ENCODE measurements around the gene NPHP4.

NPHP4 gene

DNA sequence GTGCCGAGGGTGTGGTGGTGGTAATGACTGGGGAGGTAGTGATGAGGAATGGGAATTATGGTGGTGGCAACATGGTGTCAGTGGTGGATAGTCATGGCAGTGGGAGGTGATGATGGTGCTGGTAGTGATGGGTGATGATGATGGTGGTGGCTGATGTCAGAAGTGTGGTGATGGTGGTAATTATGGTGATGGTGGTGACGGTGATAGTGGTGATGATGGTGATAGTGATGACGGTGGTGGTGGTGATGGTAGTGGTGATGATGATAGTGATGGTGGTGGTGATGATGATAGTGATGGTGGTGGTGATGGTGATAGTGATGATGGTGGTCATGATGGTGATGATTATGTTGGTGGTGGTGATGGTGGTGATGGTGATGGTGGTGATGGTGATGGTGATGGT lies 162.8 kb downstream of the NPHP4 start:
- DNase-seq (ENCODE audit: low read depth) = no peak

DNA sequence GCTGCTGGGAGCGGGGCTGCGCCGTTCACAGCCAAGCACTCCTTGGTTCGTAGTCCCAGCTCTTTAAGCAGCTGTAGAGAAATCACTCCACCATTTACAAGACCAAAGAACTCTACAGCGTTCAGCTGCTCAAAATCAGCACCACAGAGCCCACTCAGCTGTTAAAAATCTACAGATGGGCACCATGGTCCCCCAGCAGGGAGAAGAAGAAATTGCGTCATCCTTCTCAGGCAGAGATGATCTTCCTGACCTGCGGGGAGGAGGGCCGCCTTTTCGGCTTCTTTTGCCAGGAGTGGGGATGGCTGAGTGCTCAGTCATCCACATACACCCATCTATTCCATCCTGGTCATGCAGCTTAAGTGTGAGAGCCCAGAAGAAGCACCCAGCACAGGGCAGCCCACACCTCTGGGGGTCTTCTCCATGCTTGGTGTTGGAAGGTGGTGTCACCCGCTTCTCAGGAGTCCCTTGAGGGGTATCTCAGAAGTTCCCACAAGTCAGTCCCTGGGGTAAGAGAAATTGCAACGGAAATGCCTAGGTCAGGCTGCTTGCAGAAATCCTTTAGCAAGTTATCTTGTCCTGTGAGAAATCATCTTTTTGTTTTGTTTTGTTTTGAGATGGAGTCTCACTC lies 163.8 kb downstream of the NPHP4 start:
- DNase-seq (ENCODE audit: low read depth) = no peak

DNA sequence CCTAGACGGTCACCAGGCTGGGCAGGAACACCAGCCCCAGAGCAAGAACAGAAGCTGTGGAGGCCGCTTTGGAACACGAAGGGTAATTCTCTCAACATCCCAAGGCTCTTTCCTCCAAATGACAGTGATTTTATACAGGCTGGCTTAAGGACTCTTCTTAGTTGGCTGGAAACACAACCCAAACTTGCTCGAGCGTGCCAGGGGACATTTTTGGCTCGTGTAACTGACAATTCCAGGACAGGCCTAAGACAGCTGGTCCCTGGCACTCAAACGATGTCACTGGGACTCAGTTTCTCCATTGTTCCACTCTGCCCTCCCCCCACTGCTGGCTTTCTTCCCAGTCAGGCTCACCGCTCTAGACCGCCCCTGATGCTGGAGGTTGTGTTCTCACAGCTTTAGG lies 164.7 kb downstream of the NPHP4 start:
- no peak for DNase-seq (ENCODE audit: low read depth)

DNA sequence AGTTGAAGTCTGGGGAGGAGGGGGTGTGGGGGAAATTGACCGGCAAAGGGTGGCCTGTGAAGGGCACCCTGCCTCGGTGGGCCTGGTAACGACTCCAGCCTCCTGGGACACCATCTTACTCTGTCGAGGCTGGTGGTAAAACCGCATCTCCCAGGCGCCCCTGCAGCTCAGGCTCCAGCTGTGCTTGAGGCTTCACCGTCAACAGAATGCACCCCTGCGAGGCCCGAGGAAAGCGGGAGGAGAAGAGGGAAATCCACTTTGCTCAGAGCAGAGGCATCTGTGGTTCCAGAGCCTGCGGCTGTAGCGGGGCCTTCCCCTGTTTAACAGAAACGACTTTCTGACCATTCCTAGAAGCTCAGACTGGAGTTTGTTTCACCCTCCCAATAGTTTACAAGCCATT lies 165.6 kb downstream of the NPHP4 start:
- no peak for DNase-seq (ENCODE audit: low read depth)

DNA sequence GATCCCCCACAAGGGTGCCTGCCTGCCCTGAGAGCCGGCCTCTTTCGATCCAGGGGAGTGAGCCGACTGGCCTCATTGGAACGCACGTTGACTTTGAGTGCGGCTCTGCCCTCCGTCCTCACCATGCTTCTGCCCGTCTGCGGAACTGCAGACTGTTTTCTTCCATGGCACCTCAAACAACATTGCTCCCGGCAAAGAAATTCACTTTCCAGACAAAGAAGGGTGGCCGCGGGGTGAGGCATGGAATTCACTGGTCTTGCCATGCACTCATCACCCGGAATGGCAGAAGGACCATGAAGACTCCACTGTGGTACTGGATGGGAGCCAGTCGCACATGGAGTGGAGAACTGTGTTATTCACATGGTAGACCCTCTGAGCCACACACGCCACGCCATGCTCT lies 169.5 kb downstream of the NPHP4 start:
- no peak for DNase-seq (ENCODE audit: low read depth)

DNA sequence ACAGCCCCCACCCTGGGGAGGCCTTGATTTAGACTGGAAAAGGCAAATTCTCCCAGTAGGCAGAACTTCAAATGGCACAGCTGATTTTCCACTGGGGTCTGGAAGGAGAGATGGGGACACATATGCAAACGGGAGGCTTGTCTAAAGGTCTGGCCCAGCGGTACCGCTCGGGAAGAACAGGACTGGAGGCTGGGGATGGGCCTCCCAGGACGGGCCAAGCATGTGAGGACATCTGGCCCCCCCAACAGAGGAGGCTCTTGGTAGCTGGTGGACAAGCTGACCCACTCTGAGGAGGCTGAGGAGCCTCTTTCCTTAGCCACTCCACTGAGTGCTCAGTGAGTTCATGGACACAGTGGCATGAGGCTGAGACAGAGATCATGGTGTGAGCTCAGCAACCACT lies 170.0 kb downstream of the NPHP4 start:
- DNase-seq (ENCODE audit: low read depth) = no peak

DNA sequence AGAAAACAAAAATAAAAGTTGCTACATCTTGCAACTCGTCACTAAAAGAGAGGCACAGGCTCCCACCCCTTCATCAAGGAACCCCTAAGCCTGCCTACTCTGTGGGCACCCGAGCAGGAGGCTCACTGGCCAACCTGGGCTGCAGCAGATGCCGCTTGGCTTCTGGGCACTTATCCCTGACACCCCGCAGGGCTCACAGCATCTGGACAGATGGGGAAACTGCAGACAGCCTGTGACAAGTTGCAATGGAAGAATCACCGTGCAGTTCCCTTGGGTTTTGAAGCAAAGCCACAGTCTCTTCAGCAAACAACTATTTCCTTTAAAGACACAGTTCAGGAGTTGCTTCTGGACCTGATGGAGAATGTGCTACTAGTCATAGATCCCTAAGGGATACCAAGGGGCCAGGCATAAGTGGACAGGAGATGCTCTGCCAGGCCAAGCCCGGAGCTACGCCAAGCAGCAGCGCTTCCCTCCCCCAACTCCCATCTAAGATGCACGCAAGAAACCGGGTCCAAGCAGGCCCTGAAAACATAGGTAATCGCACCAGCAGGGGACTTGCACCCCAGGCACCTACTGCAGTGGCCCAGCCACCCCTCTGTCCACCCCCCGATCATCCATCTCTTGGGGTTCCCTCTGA lies 170.6 kb downstream of the NPHP4 start:
- no peak for DNase-seq (ENCODE audit: low read depth)

GRCh38 chr1:5820026-5820421 lies 172.2 kb downstream of the NPHP4 start:
- DNase-seq (ENCODE audit: low read depth) = no peak

DNA sequence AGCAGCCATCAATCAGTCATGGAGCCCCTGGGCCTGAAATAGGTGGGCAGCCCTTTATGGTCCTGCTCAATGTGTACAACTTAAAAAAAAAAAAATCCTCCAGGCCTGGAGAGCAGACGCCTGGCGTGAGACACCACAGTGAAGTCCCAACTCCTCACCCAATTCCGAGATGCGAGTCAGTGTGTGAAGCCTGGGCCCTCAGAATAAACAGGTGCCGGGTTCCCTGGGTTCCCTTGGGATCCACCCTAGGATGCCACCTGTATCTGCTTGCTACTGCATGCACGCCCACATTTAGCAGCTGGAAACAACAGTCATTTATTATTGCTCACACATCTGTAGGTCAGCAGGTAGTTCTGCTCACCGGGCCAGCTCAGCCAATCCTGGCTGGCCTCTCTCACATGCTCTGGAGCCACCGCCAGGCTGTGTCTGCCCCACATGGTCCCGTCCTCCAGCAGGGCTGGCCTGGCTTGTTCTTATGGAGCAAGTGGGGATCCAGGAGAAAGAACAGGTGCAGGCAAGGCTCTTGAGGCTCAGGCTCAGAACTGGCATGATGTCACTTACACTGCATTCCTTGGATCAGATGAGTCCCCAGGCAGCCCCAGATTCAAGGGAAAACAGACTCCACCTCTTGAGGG lies 172.7 kb downstream of the NPHP4 start:
- DNase-seq (ENCODE audit: low read depth) = no peak

- no peak for DNase-seq (ENCODE audit: low read depth)
These were observed 173.5 kb downstream of the NPHP4 start for GRCh38 chr1:5818755-5819154.

DNA sequence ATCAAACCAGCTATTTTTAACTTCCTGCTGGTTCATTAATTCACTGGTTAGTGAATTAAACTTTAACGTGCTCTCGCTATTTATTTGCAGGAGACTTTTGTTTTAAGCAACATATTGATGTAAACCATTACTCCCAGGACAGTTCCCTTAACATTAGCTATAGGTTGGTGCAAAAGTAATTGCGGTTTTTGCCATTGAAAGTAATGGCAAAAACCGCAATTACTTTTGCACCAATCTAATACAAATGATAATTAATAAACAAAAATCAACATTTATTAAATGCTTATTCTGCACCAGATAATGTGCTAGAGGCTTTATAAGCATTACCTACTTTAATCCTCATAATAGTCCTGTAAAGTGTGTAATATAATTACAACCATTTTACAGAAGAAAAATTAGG lies 176.5 kb downstream of the NPHP4 start:
- no peak for DNase-seq (ENCODE audit: low read depth)

- no peak for DNase-seq (ENCODE audit: low read depth)
These were observed 177.0 kb downstream of the NPHP4 start for GRCh38 chr1:5815211-5815610.

GRCh38 chr1:5814046-5814619 lies 178.1 kb downstream of the NPHP4 start:
- no peak for DNase-seq (ENCODE audit: low read depth)

DNA sequence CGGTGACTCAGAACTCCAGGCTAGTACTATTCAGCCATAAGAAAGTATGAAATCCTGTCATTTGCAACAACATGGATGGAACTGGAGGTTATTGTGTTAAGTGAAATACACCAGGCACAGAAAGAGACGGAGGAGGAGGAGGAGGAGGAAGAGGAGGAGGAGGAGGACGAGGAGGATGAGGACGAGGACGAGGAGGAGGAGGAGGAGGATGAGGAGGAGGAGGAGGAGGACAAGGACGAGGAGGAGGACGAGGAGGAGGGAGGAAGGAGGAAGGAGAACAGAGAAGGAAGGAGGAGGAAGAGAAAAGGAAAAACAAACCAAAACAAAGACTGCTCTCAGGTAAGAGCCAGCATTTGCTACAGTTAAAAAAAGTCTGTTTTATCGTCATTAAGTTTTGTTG lies 178.7 kb downstream of the NPHP4 start:
- no peak for DNase-seq (ENCODE audit: low read depth)
